Astrocyte of the cerebellum (primary cell): ENCODE data around the gene POLR2H.

Source experiments
- DNase-seq: peaks from one replicate; pipeline ENCODE4 v3.0.0-alpha.2; 2011; ENCODE audit warnings: low read depth
- H3K4me3 ChIP-seq: 2 replicates; pipeline ENCODE4 v1.5.1; 2011; ENCODE audit warnings: mild to moderate bottlenecking, low read depth, low read length, moderate library complexity
- in situ Hi-C: cut with HindIII; loops from 2 replicates; pipeline ENCODE4 v1.10.0; 2017; ENCODE audit warnings: low sequenced_read_pairs
- TF ChIP-seq, protein P1 (sequence below): IDR thresholded peaks from 2 replicates; pipeline ENCODE4 v1.5.1; 2012; ENCODE audit warnings: low read length, low read depth, moderate library complexity, mild to moderate bottlenecking; ENCODE audit errors: missing control alignments

The POLR2H gene

DNA sequence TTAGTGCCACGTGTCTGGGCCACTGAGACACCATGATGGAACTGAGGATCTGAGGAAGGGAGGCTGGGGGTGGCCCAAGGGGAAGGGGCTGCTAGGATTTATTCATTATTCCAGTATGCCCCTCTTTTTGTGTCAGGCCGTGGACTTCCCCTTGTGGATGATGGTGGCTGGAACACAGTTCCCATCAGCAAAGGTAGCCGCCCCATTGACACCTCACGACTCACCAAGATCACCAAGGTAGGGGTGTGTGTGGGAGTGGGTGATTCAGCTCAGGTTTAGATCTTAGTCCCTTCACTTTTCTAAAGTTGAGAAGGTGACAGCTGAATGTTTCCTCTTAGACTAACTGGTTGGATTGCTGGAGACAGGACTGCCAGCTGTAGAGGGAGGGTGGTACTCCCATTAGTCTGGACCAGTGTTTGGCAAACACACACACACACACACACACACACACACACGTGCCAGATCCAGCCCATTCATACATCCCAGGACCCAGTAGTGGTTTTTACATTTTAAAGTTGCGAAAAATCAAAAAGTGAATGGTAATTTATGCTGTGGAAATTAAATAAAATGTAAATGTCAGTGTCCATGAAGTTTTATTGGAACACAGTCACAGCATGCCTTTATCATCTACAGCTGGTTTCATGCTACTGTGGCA, 35.7 kb upstream of the POLR2H start:
- in situ Hi-C loops = no loop called here
- no peak for DNase-seq
- TF ChIP-seq, protein P1, sequence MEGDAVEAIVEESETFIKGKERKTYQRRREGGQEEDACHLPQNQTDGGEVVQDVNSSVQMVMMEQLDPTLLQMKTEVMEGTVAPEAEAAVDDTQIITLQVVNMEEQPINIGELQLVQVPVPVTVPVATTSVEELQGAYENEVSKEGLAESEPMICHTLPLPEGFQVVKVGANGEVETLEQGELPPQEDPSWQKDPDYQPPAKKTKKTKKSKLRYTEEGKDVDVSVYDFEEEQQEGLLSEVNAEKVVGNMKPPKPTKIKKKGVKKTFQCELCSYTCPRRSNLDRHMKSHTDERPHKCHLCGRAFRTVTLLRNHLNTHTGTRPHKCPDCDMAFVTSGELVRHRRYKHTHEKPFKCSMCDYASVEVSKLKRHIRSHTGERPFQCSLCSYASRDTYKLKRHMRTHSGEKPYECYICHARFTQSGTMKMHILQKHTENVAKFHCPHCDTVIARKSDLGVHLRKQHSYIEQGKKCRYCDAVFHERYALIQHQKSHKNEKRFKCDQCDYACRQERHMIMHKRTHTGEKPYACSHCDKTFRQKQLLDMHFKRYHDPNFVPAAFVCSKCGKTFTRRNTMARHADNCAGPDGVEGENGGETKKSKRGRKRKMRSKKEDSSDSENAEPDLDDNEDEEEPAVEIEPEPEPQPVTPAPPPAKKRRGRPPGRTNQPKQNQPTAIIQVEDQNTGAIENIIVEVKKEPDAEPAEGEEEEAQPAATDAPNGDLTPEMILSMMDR = no peak
- H3K4me3 ChIP-seq = no peak overlapping the region

DNA sequence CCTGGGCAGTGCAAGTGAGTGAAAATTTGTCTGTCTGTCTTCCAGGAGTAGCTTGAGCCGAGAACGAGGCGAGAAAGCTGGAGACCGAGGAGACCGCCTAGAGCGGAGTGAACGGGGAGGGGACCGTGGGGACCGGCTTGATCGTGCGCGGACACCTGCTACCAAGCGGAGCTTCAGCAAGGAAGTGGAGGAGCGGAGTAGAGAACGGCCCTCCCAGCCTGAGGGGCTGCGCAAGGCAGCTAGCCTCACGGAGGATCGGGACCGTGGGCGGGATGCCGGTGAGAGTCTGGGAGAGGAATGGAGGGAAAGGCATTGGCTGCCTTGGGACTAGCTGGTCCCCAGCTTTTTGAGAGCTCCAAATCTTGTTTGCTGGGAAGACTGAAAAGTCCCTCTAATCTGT, 34.3 kb upstream of the POLR2H start:
- DNase-seq = no peak
- in situ Hi-C loops = no loop called here
- TF ChIP-seq, protein P1 = no peak
- no peak overlapping the region for H3K4me3 ChIP-seq

DNA sequence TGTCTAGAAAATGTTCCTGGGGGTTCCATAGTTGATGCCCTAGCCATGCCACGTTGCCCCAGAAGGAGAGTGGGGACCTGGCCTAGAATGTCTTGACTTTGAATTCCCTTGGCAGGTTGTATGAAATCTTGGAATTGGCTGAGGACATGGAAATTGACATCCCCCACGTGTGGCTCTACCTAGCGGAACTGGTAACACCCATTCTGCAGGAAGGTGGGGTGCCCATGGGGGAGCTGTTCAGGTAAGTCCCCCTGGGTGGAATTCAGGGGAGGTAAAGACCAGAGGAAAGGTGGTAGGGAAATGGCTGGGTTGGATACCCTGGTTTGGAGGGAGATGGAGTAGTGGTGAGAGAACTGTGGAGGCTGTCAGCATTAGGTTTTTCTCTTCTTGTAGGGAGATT, 33.0 kb upstream of the POLR2H start:
- DNase-seq = no peak
- in situ Hi-C loops = no loop called here
- no peak overlapping the region for H3K4me3 ChIP-seq
- TF ChIP-seq, protein P1 = no peak

DNA sequence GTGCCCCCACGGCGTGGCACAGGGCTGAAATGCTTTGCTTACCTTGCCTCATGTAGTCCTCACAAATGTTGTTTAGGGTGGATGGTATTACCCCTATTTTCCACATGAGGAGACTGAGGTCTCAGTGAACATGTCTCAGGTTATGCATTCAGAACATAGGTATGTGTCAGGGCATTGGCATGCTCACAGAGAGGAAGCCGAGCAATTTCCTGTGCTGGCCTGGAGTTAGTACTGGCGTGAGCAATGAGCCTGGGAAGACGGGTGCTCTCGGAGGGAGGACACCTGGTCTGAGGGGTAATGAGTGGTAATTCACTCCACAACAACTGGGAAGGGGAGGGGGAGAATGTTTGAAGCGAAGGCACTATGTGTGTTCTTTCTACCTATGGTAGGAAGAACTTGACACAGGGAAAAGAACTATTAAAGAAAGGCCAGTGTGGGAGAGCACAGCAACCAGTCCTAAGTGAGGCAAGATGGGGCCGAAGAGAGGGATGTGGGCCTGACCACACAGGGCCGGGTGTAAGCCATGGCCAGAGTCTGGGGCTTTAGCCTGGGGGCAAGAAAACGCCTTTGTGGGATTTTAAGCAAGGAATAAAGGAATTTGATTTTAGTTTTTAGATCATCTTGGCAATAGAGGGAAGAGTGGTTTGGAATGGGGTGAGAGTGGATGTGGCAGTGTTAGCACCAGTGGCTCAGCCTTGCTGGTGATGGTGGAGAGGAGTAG, 29.0 kb upstream of the POLR2H start:
- peak; percentile 79 for DNase-seq
- no peak overlapping the region for H3K4me3 ChIP-seq
- in situ Hi-C loops = no loop called here
- TF ChIP-seq, protein P1 = no peak

DNA sequence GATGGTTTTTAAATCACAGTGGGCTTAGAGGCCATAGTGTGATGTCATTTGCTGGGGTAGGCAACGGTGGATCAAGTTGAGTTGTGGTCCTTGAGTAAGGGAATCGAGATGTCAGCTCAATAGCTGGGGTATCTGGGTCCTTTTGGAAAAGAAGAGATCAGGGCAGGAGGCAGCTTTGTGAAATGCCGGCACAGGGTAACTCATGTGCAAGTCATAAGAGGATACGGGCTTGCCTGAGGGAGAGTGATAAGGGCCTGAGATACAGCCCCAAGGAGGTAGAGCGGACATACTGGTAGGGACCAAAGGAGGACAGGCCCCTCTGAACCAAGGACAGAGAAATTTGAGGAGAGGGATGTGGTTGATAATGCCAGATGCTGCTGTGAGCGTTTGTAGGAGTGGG, 28.3 kb upstream of the POLR2H start:
- in situ Hi-C loops = no loop called here
- no peak for DNase-seq
- TF ChIP-seq, protein P1 = no peak
- H3K4me3 ChIP-seq = no peak overlapping the region

DNA sequence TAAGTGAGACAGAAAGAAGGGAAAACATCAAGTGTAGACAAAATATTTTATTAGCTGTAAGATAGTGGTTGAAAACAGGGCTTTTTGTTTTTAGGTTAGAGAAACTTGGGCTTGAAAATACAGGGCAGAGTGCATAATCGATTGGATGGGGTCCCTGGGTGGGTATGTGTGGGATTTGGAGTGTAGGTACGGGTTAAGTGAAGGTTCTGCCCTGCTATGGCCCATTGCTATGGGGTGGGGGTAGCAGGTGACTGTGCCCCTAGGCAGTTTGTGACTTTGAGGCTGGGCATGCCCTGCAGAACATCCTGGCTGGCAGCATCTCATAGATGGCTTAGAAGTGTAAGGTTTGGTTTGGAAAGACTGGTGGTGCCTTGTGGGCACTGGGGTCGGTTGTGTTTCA, 27.8 kb upstream of the POLR2H start:
- in situ Hi-C loops = no loop called here
- no peak for DNase-seq
- H3K4me3 ChIP-seq = no peak overlapping the region
- TF ChIP-seq, protein P1 = no peak
